Measurements from ENCODE around the gene PTPRN2. TPM values are rescaled to one million over a fixed set of nuclear protein-coding genes. Genes with fewer than 3 reads are reported as not detected.

The PTPRN2 gene
- total RNA-seq, 1 experiment from 2014 or later, result not detected

DNA sequence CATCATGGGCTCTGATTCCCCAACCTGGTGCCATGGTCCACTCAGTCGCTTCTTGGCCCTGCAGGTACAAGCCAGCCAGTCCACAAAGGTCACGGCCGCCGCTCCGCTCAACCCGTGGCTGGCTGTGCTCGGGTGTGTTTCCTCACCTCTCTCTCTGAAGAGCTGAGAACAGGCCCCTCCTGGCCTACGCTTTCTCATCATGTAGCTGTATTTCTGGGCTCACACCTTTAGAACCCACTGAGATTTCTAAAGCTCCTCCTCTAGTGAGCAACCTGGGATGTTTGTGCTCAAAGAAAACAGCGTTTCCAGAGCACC is 30.2 kb downstream of the PTPRN2 start:
- ChIA-PET CTCF (interaction anchor here (0.7 kb wide), 1 partner anchor 77 kb away, joined by 3 read pairs; no protein-coding TSS in a partner anchor), POLR2A (ENCODE audit: unreplicated experiment) (no interaction called here)
- H3K27me3 ChIP-seq (ENCODE audit: insufficient read depth, low read depth), result peaks cover 93% of the 10 kb centered on the region
- no peaks in the 10 kb centered on the region for H3K4me1 ChIP-seq (replicated peaks; ENCODE audit: insufficient read depth)
- no peak overlapping the region for H3K4me3 ChIP-seq
- no TSS peak for BruUV-seq (replicated peaks)
- no peaks in the 10 kb centered on the region for H3K36me3 ChIP-seq (ENCODE audit: low read depth)
- H3F3A ChIP-seq (ENCODE audit: insufficient read depth, low read depth), result no peaks in the 10 kb centered on the region
- H3K9me2 ChIP-seq (ENCODE audit: insufficient read depth), result no peaks in the 10 kb centered on the region
- intact Hi-C loops (cut with micrococcal nuclease; ENCODE audit: unreplicated experiment), result no loop called here
- H3K4me2 ChIP-seq, result no peak overlapping the region
- no peak for DNase-seq
- no peak overlapping the region for H2AFZ ChIP-seq
- no peak overlapping the region for H3K27ac ChIP-seq
- no peaks in the 10 kb centered on the region for H3K79me2 ChIP-seq (ENCODE audit: low read depth)
- H4K20me1 ChIP-seq (ENCODE audit: insufficient read depth), result no peaks in the 10 kb centered on the region
- no peak for TF ChIP-seq EZH2 (IDR thresholded peaks at IDR 0.05; ENCODE audit: low read depth)
- TF ChIP-seq, protein P1, sequence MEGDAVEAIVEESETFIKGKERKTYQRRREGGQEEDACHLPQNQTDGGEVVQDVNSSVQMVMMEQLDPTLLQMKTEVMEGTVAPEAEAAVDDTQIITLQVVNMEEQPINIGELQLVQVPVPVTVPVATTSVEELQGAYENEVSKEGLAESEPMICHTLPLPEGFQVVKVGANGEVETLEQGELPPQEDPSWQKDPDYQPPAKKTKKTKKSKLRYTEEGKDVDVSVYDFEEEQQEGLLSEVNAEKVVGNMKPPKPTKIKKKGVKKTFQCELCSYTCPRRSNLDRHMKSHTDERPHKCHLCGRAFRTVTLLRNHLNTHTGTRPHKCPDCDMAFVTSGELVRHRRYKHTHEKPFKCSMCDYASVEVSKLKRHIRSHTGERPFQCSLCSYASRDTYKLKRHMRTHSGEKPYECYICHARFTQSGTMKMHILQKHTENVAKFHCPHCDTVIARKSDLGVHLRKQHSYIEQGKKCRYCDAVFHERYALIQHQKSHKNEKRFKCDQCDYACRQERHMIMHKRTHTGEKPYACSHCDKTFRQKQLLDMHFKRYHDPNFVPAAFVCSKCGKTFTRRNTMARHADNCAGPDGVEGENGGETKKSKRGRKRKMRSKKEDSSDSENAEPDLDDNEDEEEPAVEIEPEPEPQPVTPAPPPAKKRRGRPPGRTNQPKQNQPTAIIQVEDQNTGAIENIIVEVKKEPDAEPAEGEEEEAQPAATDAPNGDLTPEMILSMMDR (conservative IDR thresholded peaks at IDR 0.05), result no peak
- H3K9me3 ChIP-seq (ENCODE audit: insufficient read depth, low read depth), result no peaks in the 10 kb centered on the region

DNA sequence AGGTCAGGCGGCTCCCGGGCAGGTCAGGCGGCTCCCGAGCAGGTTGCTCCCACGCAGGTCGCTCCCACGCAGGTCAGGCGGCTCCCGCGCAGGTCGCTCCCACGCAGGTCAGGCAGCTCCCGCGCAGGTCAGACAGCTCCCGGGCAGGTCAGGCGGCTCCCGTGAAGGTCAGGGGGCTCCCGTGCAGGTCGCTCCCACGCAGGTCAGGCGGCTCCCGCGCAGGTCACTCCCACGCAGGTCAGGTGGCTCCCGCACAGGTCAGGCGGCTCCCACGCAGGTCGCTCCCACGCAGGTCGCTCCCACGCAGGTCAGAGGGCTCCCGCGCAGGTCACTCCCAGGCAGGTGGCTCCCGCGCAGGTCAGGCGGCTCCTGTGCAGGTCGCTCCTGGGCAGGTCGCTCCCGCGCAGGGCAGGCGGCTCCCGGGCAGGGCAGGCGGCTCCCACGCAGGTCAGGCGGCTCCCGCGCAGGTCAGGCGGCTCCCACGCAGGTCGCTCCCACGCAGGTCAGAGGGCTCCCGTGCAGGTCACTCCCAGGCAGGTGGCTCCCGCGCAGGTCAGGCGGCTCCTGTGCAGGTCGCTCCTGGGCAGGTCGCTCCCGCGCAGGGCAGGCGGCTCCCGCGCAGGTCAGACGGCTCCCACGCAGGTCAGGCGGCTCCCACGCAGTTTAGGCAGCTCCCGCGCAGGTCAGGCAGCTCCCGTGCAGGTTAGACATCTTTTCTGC is 30.7 kb downstream of the PTPRN2 start:
- H3K36me3 ChIP-seq (ENCODE audit: low read depth), result no peaks in the 10 kb centered on the region
- intact Hi-C loops (cut with micrococcal nuclease; ENCODE audit: unreplicated experiment), result no loop called here
- TF ChIP-seq EZH2 (IDR thresholded peaks at IDR 0.05; ENCODE audit: low read depth), result no peak
- TF ChIP-seq, protein P1 (conservative IDR thresholded peaks at IDR 0.05), result no peak
- H3K9me3 ChIP-seq (ENCODE audit: insufficient read depth, low read depth), result no peaks in the 10 kb centered on the region
- no peaks in the 10 kb centered on the region for H3K9me2 ChIP-seq (ENCODE audit: insufficient read depth)
- no peak overlapping the region for H2AFZ ChIP-seq
- H3K27me3 ChIP-seq (ENCODE audit: insufficient read depth, low read depth), result peaks cover 88% of the 10 kb centered on the region
- H3K4me2 ChIP-seq, result no peak overlapping the region
- no peaks in the 10 kb centered on the region for H4K20me1 ChIP-seq (ENCODE audit: insufficient read depth)
- no peak overlapping the region for H3K27ac ChIP-seq
- ChIA-PET POLR2A (ENCODE audit: unreplicated experiment) (no interaction called here), CTCF (interaction anchor here (0.7 kb wide), 1 partner anchor 78 kb away, joined by 3 read pairs; no protein-coding TSS in a partner anchor)
- no peaks in the 10 kb centered on the region for H3K79me2 ChIP-seq (ENCODE audit: low read depth)
- H3K4me1 ChIP-seq (replicated peaks; ENCODE audit: insufficient read depth), result no peaks in the 10 kb centered on the region
- no TSS peak for BruUV-seq (replicated peaks)
- no peaks in the 10 kb centered on the region for H3F3A ChIP-seq (ENCODE audit: insufficient read depth, low read depth)
- no peak overlapping the region for H3K4me3 ChIP-seq
- DNase-seq, result no peak

DNA sequence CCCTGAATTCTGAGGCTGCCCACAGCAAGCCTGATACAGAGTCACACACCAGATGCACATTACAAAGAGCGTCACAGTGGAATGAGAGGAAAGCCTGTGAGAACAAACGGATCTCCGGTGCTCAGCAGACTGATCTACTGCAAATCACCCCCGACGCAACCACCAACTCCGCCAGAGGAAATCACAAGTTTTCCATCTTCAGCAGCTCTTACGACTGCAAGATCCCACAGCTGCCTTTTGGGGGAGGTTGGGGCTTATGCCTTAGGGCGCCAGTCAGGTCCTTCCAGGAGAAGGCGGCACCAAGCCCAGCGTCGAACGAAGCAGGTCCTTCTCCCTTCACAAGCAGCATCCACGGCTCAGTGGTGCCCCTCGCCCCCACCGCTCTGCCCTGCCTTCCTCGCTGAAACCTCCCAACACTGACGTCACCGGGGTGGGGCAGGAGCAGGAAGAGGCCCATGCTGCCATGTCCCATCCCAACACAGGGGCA is 32.5 kb downstream of the PTPRN2 start:
- no peaks in the 10 kb centered on the region for H3K9me3 ChIP-seq (ENCODE audit: insufficient read depth, low read depth)
- no peaks in the 10 kb centered on the region for H3K4me1 ChIP-seq (replicated peaks; ENCODE audit: insufficient read depth)
- POLR2A ChIA-PET (ENCODE audit: unreplicated experiment), result no interaction called here
- no peaks in the 10 kb centered on the region for H3F3A ChIP-seq (ENCODE audit: insufficient read depth, low read depth)
- H3K9me2 ChIP-seq (ENCODE audit: insufficient read depth), result no peaks in the 10 kb centered on the region
- no peak for DNase-seq
- no peak overlapping the region for H3K4me3 ChIP-seq
- TF ChIP-seq EZH2 (IDR thresholded peaks at IDR 0.05; ENCODE audit: low read depth), result no peak
- TF ChIP-seq, protein P1 (conservative IDR thresholded peaks at IDR 0.05), result no peak
- H3K27ac ChIP-seq, result no peak overlapping the region
- H3K79me2 ChIP-seq (ENCODE audit: low read depth), result no peaks in the 10 kb centered on the region
- no peak overlapping the region for H2AFZ ChIP-seq
- no TSS peak for BruUV-seq (replicated peaks)
- CTCF ChIA-PET, result no interaction called here
- no peak overlapping the region for H3K4me2 ChIP-seq
- H3K27me3 ChIP-seq (ENCODE audit: insufficient read depth, low read depth), result peaks cover 82% of the 10 kb centered on the region
- H3K36me3 ChIP-seq (ENCODE audit: low read depth), result no peaks in the 10 kb centered on the region
- no peaks in the 10 kb centered on the region for H4K20me1 ChIP-seq (ENCODE audit: insufficient read depth)
- intact Hi-C loops (cut with micrococcal nuclease; ENCODE audit: unreplicated experiment), result no loop called here

Data from PC-9 (cell line).